Parathyroid adenoma (tissue), 2 donors: ENCODE data around the gene MON1B.

Experiments
- H2AFZ ChIP-seq: fragments of 300-600 bp; sonication (generic); one replicate; pipeline ENCODE4 v1.7.0; 2017; ENCODE audit warnings: antibody characterized with exemption, mild to moderate bottlenecking
- H3K27ac ChIP-seq: fragments of 300-600 bp; sonication (generic); one replicate; pipeline ENCODE4 v1.7.0; 2017
- H3K27me3 ChIP-seq: fragments of 300-600 bp; sonication (generic); one replicate; pipeline ENCODE4 v1.7.0; 2017; ENCODE audit warnings: low read length; ENCODE audit not compliant: control insufficient read depth, insufficient read depth
- H3K36me3 ChIP-seq: fragments of 300-600 bp; sonication (generic); one replicate; pipeline ENCODE4 v1.7.0; 2017; ENCODE audit warnings: low read length; ENCODE audit not compliant: control insufficient read depth, insufficient read depth
- H3K4me1 ChIP-seq: fragments of 300-600 bp; sonication (generic); one replicate; pipeline ENCODE4 v1.7.0; 2017; ENCODE audit warnings: control low read depth
- H3K4me2 ChIP-seq: fragments of 300-600 bp; sonication (generic); one replicate; pipeline ENCODE4 v1.7.0; 2017; ENCODE audit warnings: low read length
- H3K4me3 ChIP-seq: fragments of 300-600 bp; sonication (generic); one replicate; pipeline ENCODE4 v1.7.0; 2017; ENCODE audit warnings: low read depth, low read length
- H3K79me2 ChIP-seq: fragments of 300-600 bp; sonication (generic); one replicate; pipeline ENCODE4 v1.7.0; 2017; ENCODE audit warnings: control low read depth
- H3K9ac ChIP-seq: fragments of 300-600 bp; sonication (generic); one replicate; pipeline ENCODE4 v1.7.0; 2017; ENCODE audit warnings: mild to moderate bottlenecking
- H3K9me3 ChIP-seq: fragments of 300-600 bp; sonication (generic); one replicate; pipeline ENCODE4 v1.7.0; 2017; ENCODE audit warnings: low read length; ENCODE audit not compliant: control insufficient read depth
- TF ChIP-seq, protein P1 (sequence below): fragments of 300-600 bp; sonication (generic); IDR thresholded peaks from one replicate; pipeline ENCODE4 v1.7.0; 2017; ENCODE audit warnings: antibody characterized with exemption, mild to moderate bottlenecking
- donor health status: primary hyperparathyroidism.

Gene MON1B

DNA sequence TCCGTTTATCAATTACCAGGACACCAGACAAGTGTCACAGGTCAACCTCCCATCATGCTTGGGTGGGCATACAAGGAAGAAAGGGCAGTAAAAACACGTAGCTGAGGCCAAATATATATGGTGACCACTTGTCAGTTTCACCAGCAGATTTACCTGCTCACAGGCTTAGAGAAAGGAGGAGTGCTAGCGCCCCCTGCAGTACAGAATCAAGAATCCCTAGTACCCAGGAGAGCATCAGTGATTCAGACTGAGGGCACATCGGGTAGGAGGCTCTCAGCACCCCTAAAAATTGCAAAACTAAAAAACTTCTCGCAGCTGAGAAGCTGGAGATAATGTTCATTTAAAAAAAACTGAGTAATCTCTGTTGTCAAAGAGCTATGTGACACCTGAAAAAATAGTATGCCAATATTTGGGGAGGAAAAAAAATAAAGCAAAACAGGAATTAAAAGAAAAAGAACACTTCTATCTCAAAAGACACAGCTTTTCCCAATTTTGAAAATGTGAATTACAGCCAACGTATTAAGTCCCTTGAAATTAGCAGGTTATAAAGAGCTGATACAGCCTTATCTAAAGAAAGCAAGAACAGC is 21.2 kb upstream of the MON1B start:
- Histone ChIP-seq H3K4me3 (no peak overlapping the region), H3K27ac (no peak overlapping the region), H3K4me2 (no peak overlapping the region), H3K9me3 (no peaks in the 10 kb centered on the region), H3K27me3 (no peaks in the 10 kb centered on the region), H3K9ac (no peak overlapping the region), H3K4me1 (no peaks in the 10 kb centered on the region), H3K79me2 (no peaks in the 10 kb centered on the region), H2AFZ (no peak overlapping the region), H3K36me3 (no peaks in the 10 kb centered on the region)
- TF ChIP-seq, protein P1, sequence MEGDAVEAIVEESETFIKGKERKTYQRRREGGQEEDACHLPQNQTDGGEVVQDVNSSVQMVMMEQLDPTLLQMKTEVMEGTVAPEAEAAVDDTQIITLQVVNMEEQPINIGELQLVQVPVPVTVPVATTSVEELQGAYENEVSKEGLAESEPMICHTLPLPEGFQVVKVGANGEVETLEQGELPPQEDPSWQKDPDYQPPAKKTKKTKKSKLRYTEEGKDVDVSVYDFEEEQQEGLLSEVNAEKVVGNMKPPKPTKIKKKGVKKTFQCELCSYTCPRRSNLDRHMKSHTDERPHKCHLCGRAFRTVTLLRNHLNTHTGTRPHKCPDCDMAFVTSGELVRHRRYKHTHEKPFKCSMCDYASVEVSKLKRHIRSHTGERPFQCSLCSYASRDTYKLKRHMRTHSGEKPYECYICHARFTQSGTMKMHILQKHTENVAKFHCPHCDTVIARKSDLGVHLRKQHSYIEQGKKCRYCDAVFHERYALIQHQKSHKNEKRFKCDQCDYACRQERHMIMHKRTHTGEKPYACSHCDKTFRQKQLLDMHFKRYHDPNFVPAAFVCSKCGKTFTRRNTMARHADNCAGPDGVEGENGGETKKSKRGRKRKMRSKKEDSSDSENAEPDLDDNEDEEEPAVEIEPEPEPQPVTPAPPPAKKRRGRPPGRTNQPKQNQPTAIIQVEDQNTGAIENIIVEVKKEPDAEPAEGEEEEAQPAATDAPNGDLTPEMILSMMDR: peak; percentile 26

DNA sequence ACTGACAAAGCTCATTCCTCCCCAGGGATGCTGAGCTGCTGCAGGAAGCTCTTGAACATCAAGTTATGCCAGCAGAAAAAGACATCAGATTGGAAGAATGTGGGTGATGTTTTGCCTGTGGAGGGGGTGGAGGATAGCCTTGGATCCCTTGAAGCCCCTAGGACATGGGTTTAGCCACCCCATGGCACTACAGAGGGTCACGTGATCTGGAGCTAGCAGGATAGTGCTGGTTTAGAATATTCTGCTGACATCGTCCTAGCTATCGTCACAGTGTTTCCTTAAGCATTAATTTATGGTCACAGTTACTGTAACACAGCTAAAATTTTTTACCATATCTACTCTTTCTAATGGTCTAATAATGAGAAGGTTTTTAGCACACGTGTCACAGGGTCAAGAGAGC is 20.2 kb upstream of the MON1B start:
- H3K36me3 ChIP-seq: no peaks in the 10 kb centered on the region
- H3K9ac ChIP-seq: no peak overlapping the region
- no peak overlapping the region for H3K4me3 ChIP-seq
- H3K4me2 ChIP-seq: no peak overlapping the region
- H3K4me1 ChIP-seq: no peaks in the 10 kb centered on the region
- H3K9me3 ChIP-seq: no peaks in the 10 kb centered on the region
- TF ChIP-seq, protein P1: no peak
- H3K27ac ChIP-seq: no peak overlapping the region
- no peak overlapping the region for H2AFZ ChIP-seq
- no peaks in the 10 kb centered on the region for H3K27me3 ChIP-seq
- H3K79me2 ChIP-seq: no peaks in the 10 kb centered on the region

DNA sequence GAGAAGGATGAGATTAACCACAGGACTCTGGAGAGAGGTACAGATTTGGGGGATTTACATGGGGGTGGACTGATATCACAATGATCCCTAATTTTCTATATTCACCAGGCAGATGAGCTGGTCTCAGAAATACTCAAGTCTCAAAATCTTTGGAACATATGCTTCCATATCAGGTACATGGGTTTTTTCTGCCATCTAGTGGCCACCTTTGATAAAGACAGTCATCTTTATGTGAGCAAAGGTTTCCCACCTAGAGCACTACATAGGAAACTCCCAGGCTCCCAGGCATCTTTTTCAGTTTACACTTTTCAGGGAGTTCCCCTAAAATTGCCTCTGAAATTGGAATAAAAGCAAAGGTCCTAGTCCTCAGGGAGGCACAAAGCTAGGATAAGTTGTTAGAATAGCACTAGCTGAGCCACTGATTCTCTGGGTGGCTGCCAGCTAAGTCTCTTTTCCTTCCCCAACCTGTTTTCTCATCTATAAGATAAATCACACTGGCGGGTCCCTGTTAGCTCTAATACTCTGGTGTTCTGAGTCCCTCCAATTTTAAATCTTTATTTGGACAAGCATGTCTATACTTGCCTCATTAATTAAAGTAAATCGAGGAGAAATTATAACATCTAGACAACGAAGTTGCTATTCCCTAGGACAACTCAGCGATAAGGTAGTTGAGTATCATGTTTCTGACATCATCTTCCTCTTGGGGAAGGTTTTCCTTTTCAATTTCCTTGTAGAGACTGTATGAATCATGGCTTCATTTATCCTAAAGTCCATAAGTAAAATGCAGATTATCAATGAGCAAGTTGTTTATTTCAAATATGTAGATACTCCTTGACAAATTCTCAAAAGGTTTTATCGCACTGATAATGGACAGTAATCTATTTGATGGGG is 19.0 kb upstream of the MON1B start:
- H3K4me1 ChIP-seq: no peaks in the 10 kb centered on the region
- no peak overlapping the region for H3K4me3 ChIP-seq
- H3K9ac ChIP-seq: no peak overlapping the region
- TF ChIP-seq, protein P1: peak; percentile 82
- no peaks in the 10 kb centered on the region for H3K79me2 ChIP-seq
- no peaks in the 10 kb centered on the region for H3K27me3 ChIP-seq
- no peak overlapping the region for H3K4me2 ChIP-seq
- no peak overlapping the region for H2AFZ ChIP-seq
- no peak overlapping the region for H3K27ac ChIP-seq
- H3K9me3 ChIP-seq: no peaks in the 10 kb centered on the region
- H3K36me3 ChIP-seq: no peaks in the 10 kb centered on the region

DNA sequence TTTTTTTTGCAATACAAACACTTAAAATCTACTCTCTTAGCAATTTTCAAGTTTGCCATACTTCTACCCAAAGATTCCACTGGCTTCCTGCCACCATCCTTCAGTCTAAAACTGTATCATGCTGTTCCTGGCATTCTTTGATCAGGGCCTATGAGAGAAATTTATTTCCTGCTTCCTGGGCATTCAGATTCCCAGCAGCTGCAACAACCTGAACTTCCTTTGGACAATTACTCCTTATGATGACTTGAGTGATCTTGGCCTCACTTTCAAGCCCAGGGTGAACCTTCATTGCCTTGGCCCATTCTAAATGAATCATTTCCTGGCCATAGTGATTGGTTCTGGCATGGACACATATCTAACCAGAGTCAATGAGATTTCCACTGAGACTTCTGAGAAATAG is 18.0 kb upstream of the MON1B start:
- no peaks in the 10 kb centered on the region for H3K36me3 ChIP-seq
- no peaks in the 10 kb centered on the region for H3K4me1 ChIP-seq
- no peaks in the 10 kb centered on the region for H3K9me3 ChIP-seq
- no peak overlapping the region for H2AFZ ChIP-seq
- H3K79me2 ChIP-seq: no peaks in the 10 kb centered on the region
- no peak overlapping the region for H3K4me2 ChIP-seq
- H3K9ac ChIP-seq: no peak overlapping the region
- H3K4me3 ChIP-seq: no peak overlapping the region
- no peak overlapping the region for H3K27ac ChIP-seq
- H3K27me3 ChIP-seq: no peaks in the 10 kb centered on the region
- TF ChIP-seq, protein P1: no peak
